IMR-90 (cell line): Measurements from ENCODE around the gene RNPEPL1. TPM values are rescaled to one million over a fixed set of nuclear protein-coding genes. Genes with fewer than 3 reads are reported as not detected.

Experiments
- ATAC-seq: fragments of 200-7000 bp; cut with Tn5 transposase; 2 replicates; pipeline ENCODE4 v1.9.1; 2020; ENCODE audit warnings: low read depth, mild to moderate bottlenecking, moderate library complexity
- BruUV-seq: library from RNA; stranded (reverse); fragments of 400-500 nt; replicated peaks from 2 replicates; lab custom pipeline; 2021; lab: Mats Ljungman, UMichigan
- CTCF ChIA-PET: fragments of 300-600 bp; formaldehyde crosslinking; extraction: SDS; loops from one replicate; lab custom pipeline; 2021; ENCODE audit warnings: antibody characterized with exemption; lab: Yijun Ruan, JAX
- POLR2A ChIA-PET: fragments of 300-600 bp; sonication (Branson Sonifier 250); formaldehyde crosslinking; loops from one replicate; lab custom pipeline; 2022; ENCODE audit warnings: antibody characterized with exemption; ENCODE audit not compliant: unreplicated experiment; lab: Charles Lee
- DNase-seq: peaks from one replicate; pipeline ENCODE4 v3.0.0; 2013
- H2AFZ ChIP-seq: replicated peaks from 2 replicates; pipeline ENCODE3; 2013; ENCODE audit warnings: low read length, mild to moderate bottlenecking; ENCODE audit not compliant: poor library complexity
- H2AK5ac ChIP-seq: 2 replicates; pipeline ENCODE4 v1.6.1; 2013; ENCODE audit warnings: low read depth, low read length, inconsistent platforms
- H2AK9ac ChIP-seq: replicated peaks from 2 replicates; pipeline ENCODE3; 2013; ENCODE audit warnings: mild to moderate bottlenecking, low read depth, low read length, moderate library complexity; ENCODE audit not compliant: poor library complexity
- H2BK120ac ChIP-seq: 2 replicates; pipeline ENCODE4 v1.6.1; 2013; ENCODE audit warnings: low read depth, low read length, inconsistent platforms
- H2BK15ac ChIP-seq: 3 replicates; pipeline ENCODE4 v1.6.1; 2013; ENCODE audit warnings: low read depth, low read length, inconsistent platforms
- H2BK20ac ChIP-seq: 2 replicates; pipeline ENCODE4 v1.6.1; 2013; ENCODE audit warnings: low read depth, mild to moderate bottlenecking, inconsistent platforms, low read length, moderate library complexity
- H2BK5ac ChIP-seq: 2 replicates; pipeline ENCODE4 v1.6.1; 2013; ENCODE audit warnings: mild to moderate bottlenecking, low read depth, low read length, inconsistent platforms; ENCODE audit not compliant: poor library complexity, severe bottlenecking
- H3K14ac ChIP-seq: replicated peaks from 2 replicates; pipeline ENCODE4 v1.6.1; 2013; ENCODE audit warnings: low read depth, low read length, inconsistent platforms
- H3K18ac ChIP-seq: 2 replicates; pipeline ENCODE4 v1.6.1; 2013; ENCODE audit warnings: low read depth, low read length, control low read depth
- H3K23ac ChIP-seq: 2 replicates; pipeline ENCODE4 v1.6.1; 2013; ENCODE audit warnings: low read depth, low read length, inconsistent platforms
- H3K27ac ChIP-seq: 2 replicates; pipeline ENCODE4 v1.5.1; 2013; ENCODE audit warnings: mild to moderate bottlenecking, control low read depth, low read length; ENCODE audit not compliant: insufficient read depth
- H3K27me3 ChIP-seq: 2 replicates; pipeline ENCODE4 v1.6.1; 2013; ENCODE audit warnings: low read length; ENCODE audit not compliant: control insufficient read depth, insufficient read depth
- H3K36me3 ChIP-seq: 2 replicates; pipeline ENCODE4 v1.6.1; 2013; ENCODE audit warnings: low read length, mixed read lengths; ENCODE audit not compliant: control insufficient read depth, insufficient read depth
- H3K4ac ChIP-seq: 2 replicates; pipeline ENCODE4 v1.6.1; 2013; ENCODE audit warnings: low read depth, low read length, inconsistent platforms
- H3K4me1 ChIP-seq: 2 replicates; pipeline ENCODE4 v1.6.1; 2013; ENCODE audit warnings: low read length, mixed read lengths; ENCODE audit not compliant: control insufficient read depth, insufficient read depth
- H3K4me2 ChIP-seq: 2 replicates; pipeline ENCODE4 v1.6.1; 2013; ENCODE audit warnings: low read depth, mild to moderate bottlenecking, control low read depth, low read length, moderate library complexity
- H3K4me3 ChIP-seq: 2 replicates; pipeline ENCODE4 v1.5.1; 2013; ENCODE audit warnings: low read depth, mild to moderate bottlenecking, control low read depth, low read length, moderate library complexity; ENCODE audit not compliant: insufficient read depth
- H3K56ac ChIP-seq: 2 replicates; pipeline ENCODE4 v1.6.1; 2013; ENCODE audit warnings: low read length, inconsistent platforms; ENCODE audit not compliant: insufficient read depth; ENCODE audit errors: extremely low read depth
- H3K79me1 ChIP-seq, 2 experiments: 2 replicates each; pipeline ENCODE4 v1.6.1; 2013; ENCODE audit warnings: low read length in 2 of 2, inconsistent platforms in 1 of 2, low read depth in 1 of 2
- H3K9ac ChIP-seq: 2 replicates; pipeline ENCODE4 v1.6.1; 2013; ENCODE audit warnings: low read depth, low read length, control low read depth
- H3K9me1 ChIP-seq: 2 replicates; pipeline ENCODE4 v1.6.1; 2013; ENCODE audit warnings: low read length, inconsistent platforms; ENCODE audit not compliant: insufficient read depth
- H3K9me3 ChIP-seq: 2 replicates; pipeline ENCODE4 v1.6.1; 2013; ENCODE audit warnings: low read length; ENCODE audit not compliant: control insufficient read depth, insufficient read depth
- H4K20me1 ChIP-seq: 2 replicates; pipeline ENCODE4 v1.6.1; 2013; ENCODE audit warnings: low read length, inconsistent platforms; ENCODE audit not compliant: insufficient read depth
- H4K5ac ChIP-seq: 2 replicates; pipeline ENCODE4 v1.6.1; 2013; ENCODE audit warnings: mild to moderate bottlenecking, low read depth, low read length, control low read depth
- H4K8ac ChIP-seq, 2 experiments: 2 replicates each; pipeline ENCODE4 v1.6.1; 2013; ENCODE audit warnings: low read depth in 2 of 2, low read length in 2 of 2, control low read depth in 1 of 2, inconsistent platforms in 1 of 2
- H4K91ac ChIP-seq: 2 replicates; pipeline ENCODE4 v1.6.1; 2013; ENCODE audit warnings: low read depth, low read length, inconsistent platforms; ENCODE audit not compliant: insufficient read depth
- BHLHE40 ChIP-seq: fragments of 150-350 bp; IDR thresholded peaks from 2 replicates; pipeline ENCODE4 v1.6.1; 2016; ENCODE audit warnings: mild to moderate bottlenecking, low read depth, low read length
- CEBPB ChIP-seq: IDR thresholded peaks from 2 replicates; pipeline ENCODE4 v1.6.1; 2012; ENCODE audit warnings: low read depth, low read length, improper control_type of control experiment
- MAFK ChIP-seq: IDR thresholded peaks from 2 replicates; pipeline ENCODE4 v1.6.1; 2012; ENCODE audit warnings: low read depth, low read length, improper control_type of control experiment
- RAD21 ChIP-seq: IDR thresholded peaks from 2 replicates; pipeline ENCODE4 v1.6.1; 2012; ENCODE audit warnings: low read length, improper control_type of control experiment
- SMC3 ChIP-seq: fragments of 150-350 bp; IDR thresholded peaks from 2 replicates; pipeline ENCODE4 v1.6.1; 2016; ENCODE audit warnings: low read depth, mild to moderate bottlenecking, antibody characterized with exemption, low read length, moderate library complexity
- WGBS, 2 experiments: methylation state at CpG; one replicate each; pipeline versions ENCODE4 v1.1.5 to v1.1.7; 2013; ENCODE audit warnings: missing lambda C conversion rate in 2 of 2; ENCODE audit not compliant: insufficient read length in 1 of 2; ENCODE audit errors: extremely low coverage in 2 of 2; 5-methylcytosine and 5-hydroxymethylcytosine counted together
- dilution Hi-C: fragments of 300-500 bp; cut with HindIII; formaldehyde crosslinking; loops from one replicate; pipeline ENCODE4 v1.14.3; 2018; ENCODE audit warnings: low sequenced_read_pairs; ENCODE audit not compliant: unreplicated experiment
- in situ Hi-C: fragments of 300-500 bp; cut with MboI; formaldehyde crosslinking; loops from 3 replicates; pipeline ENCODE4 v1.14.3; 2019; ENCODE audit warnings: low sequenced_read_pairs, inconsistent platforms, mixed read lengths
- intact Hi-C: fragments of 100-400 bp; cut with micrococcal nuclease; formaldehyde crosslinking; loops from 2 replicates; pipeline ENCODE4 v1.10.0; 2022
- polyA plus RNA-seq, 3 experiments: library from polyadenylated mRNA; depleted of rRNA; stranded (reverse); fragments of >200 nt; gene quantifications; 2 replicates each; pipeline ENCODE4 v1.2.3, GENCODE V29; 2012; ENCODE audit warnings: low replicate concordance in 1 of 3
- total RNA-seq: library from RNA; depleted of rRNA; stranded (reverse); fragments of >200 nt; gene quantifications from 2 replicates; pipeline ENCODE4 v1.2.3, GENCODE V29; 2012
- TF ChIP-seq, protein P1 (sequence below): fragments of 150-350 bp; IDR thresholded peaks from 2 replicates; pipeline ENCODE4 v1.6.1; 2017; ENCODE audit warnings: mild to moderate bottlenecking, antibody characterized with exemption, low read length, low read depth

RNPEPL1 gene
- total and polyA plus RNA-seq, 2 of the 4 experiments (the other 2 are of a cell fraction) = 3.8 to 18.7 TPM

DNA sequence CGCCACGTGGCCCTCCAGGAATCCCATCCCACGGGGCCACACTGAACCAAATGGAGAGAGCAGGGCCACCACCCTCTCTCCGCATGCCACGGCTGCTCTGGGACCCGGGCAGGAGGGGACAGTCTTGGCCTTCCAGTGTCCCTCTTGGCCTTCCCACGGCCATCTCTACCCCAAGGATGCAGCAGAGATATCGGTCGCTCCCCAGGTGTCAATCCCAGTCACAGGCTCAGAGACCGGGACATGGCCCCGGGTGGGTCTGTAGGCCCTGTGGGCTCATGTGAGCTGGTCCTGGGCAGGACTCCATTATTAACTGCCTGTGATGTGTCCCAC, 33.5 kb downstream of the RNPEPL1 start:
- Histone ChIP-seq H3K27me3 (no peaks in the 10 kb centered on the region), H3K36me3 (peaks cover 17% of the 10 kb centered on the region), H2AFZ (no peak overlapping the region), H3K27ac (no peak overlapping the region), H3K23ac (no peak overlapping the region), H2AK5ac (no peak overlapping the region), H4K8ac (no peak overlapping the region), H3K56ac (no peak overlapping the region), H3K4ac (no peak overlapping the region), H2BK5ac (no peak overlapping the region), H3K4me1 (no peaks in the 10 kb centered on the region), H3K9me3 (no peaks in the 10 kb centered on the region), H2AK9ac (no peak overlapping the region), H3K9ac (no peak overlapping the region), H4K20me1 (no peaks in the 10 kb centered on the region), H3K79me1 (no peaks in the 10 kb centered on the region), H3K14ac (no peak overlapping the region), H2BK120ac (no peak overlapping the region), H3K18ac (no peak overlapping the region), H4K5ac (no peak overlapping the region), H3K4me3 (no peak overlapping the region), H4K91ac (no peak overlapping the region), H3K9me1 (no peaks in the 10 kb centered on the region; the same call in 1 of the 2 replicates), H2BK15ac (no peak overlapping the region), H3K4me2 (no peak overlapping the region), H2BK20ac (no peak overlapping the region)
- ChIA-PET POLR2A (no interaction called here), CTCF (no interaction called here)
- TF ChIP-seq SMC3 (no peak), RAD21 (no peak), CEBPB (no peak), BHLHE40 (no peak), MAFK (no peak)
- TF ChIP-seq, protein P1, sequence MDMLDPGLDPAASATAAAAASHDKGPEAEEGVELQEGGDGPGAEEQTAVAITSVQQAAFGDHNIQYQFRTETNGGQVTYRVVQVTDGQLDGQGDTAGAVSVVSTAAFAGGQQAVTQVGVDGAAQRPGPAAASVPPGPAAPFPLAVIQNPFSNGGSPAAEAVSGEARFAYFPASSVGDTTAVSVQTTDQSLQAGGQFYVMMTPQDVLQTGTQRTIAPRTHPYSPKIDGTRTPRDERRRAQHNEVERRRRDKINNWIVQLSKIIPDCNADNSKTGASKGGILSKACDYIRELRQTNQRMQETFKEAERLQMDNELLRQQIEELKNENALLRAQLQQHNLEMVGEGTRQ = no peak
- intact Hi-C loops = no loop called here
- in situ Hi-C loops = no loop called here
- BruUV-seq = no TSS peak
- WGBS, 2 experiments = 89% methylated on average over 11 of the region's 11 CpGs; no CpG with 5 or more reads in 1 of the 2 experiments
- no peak for ATAC-seq
- no peak for DNase-seq
- dilution Hi-C loops = no loop called here
